ENCODE measurements around the gene HMGA1.
A peak's percentile ranks its signal among the peaks of the same experiment; 100 is the strongest.

The HMGA1 gene

DNA sequence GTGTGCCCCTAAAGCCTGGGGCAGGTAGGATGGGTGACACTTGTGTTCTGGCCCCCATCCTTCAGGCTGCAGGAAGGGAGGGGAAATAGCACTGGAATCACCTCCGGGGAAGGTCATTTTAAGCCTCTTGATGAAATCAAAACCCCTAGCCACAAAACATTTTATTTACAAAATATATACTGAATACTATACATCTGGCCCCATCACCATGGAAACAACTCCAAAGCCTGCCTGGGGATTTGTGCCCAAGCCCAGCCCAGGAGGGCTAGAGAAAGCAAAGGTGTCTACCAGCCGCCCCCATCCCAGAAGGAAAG, 9.5 kb downstream of the HMGA1 start:
- H3K4me1 ChIP-seq (ENCODE audit: control insufficient read depth, low read length): peaks cover 48% of the 10 kb centered on the region
- H3K27ac ChIP-seq (ENCODE audit: low read depth, low read length): peak overlapping the region; percentile 1; the same call in 1 of the 2 replicates
- peaks cover 63% of the 10 kb centered on the region for H3F3A ChIP-seq (ENCODE audit: control insufficient read depth, insufficient read depth)
- TF ChIP-seq, protein P1, sequence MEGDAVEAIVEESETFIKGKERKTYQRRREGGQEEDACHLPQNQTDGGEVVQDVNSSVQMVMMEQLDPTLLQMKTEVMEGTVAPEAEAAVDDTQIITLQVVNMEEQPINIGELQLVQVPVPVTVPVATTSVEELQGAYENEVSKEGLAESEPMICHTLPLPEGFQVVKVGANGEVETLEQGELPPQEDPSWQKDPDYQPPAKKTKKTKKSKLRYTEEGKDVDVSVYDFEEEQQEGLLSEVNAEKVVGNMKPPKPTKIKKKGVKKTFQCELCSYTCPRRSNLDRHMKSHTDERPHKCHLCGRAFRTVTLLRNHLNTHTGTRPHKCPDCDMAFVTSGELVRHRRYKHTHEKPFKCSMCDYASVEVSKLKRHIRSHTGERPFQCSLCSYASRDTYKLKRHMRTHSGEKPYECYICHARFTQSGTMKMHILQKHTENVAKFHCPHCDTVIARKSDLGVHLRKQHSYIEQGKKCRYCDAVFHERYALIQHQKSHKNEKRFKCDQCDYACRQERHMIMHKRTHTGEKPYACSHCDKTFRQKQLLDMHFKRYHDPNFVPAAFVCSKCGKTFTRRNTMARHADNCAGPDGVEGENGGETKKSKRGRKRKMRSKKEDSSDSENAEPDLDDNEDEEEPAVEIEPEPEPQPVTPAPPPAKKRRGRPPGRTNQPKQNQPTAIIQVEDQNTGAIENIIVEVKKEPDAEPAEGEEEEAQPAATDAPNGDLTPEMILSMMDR (IDR thresholded peaks at IDR 0.05; ENCODE audit: low read depth, low read length, poor library complexity, severe bottlenecking): no peak
- TF ChIP-seq EZH2phosphoT487 (IDR thresholded peaks at IDR 0.05; ENCODE audit: borderline replicate concordance, low read length): no peak
- no peaks in the 10 kb centered on the region for H3K9me2 ChIP-seq (replicated peaks; ENCODE audit: control insufficient read depth, low read length)
- H4K20me1 ChIP-seq (ENCODE audit: control insufficient read depth, insufficient read depth, low read depth, low read length): peaks cover 16% of the 10 kb centered on the region
- H3K4me3 ChIP-seq (ENCODE audit: low read length): no peak overlapping the region
- no peak overlapping the region for H3K4me2 ChIP-seq (ENCODE audit: low read length)
- no peaks in the 10 kb centered on the region for H3K9me3 ChIP-seq (ENCODE audit: control insufficient read depth, insufficient read depth, low read length)
- no peaks in the 10 kb centered on the region for H3K27me3 ChIP-seq (ENCODE audit: control insufficient read depth, low read length)
- peaks cover 53% of the 10 kb centered on the region for H3K36me3 ChIP-seq (ENCODE audit: control insufficient read depth, low read length)
- H3K79me2 ChIP-seq (ENCODE audit: control insufficient read depth, low read length): peaks cover 18% of the 10 kb centered on the region

DNA sequence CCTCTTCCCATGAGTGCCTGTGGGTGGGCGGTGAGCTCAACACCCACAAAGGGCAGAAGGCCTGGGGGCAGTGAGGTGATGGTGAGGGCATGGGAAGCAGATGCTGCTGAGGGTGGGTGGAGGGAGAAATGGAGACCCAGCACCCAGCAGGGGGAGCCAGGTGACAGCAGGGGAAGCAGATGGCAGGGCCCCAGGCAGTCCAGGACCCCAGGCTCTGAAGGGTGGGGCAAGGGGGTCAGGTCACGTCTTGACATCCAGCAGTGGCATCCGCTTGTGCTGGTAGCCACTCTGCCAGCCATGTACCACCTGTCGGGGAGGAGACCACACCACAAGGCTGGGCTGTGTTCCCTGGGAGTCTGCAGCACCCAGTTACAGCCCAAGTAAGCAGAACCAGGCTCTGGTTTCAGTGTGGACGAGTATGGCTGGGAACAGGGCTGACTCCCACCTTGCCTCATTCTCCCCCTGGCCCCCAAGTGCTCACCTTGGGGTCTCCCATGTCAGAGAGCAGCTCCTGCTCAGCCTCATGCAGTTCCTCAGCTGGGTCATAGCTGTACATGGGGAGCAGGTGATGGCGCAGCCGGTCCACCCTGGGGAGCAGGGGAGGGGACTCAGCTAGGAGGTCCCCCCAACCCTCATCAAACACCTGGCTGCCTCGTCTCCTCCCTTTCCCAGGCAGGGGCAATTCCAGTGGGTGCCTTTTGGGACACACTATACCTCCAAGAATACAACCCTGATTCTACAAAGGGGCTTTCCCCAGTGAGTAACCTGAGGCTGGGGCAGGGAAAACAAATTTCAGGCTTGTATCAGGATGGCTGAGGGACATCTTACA, 10.1 kb downstream of the HMGA1 start:
- Histone ChIP-seq H3K79me2 (ENCODE audit: control insufficient read depth, low read length) (peaks cover 12% of the 10 kb centered on the region), H3K36me3 (ENCODE audit: control insufficient read depth, low read length) (peaks cover 47% of the 10 kb centered on the region), H3K4me1 (ENCODE audit: control insufficient read depth, low read length) (peaks cover 43% of the 10 kb centered on the region), H3K4me3 (ENCODE audit: low read length) (no peak overlapping the region), H3K4me2 (ENCODE audit: low read length) (peak overlapping the region; percentile 5; the same call in 1 of the 2 replicates), H3K27me3 (ENCODE audit: control insufficient read depth, low read length) (no peaks in the 10 kb centered on the region), H3K27ac (ENCODE audit: low read depth, low read length) (peak overlapping the region; percentile 1; the same call in 1 of the 2 replicates), H3K9me3 (ENCODE audit: control insufficient read depth, insufficient read depth, low read length) (no peaks in the 10 kb centered on the region), H3F3A (ENCODE audit: control insufficient read depth, insufficient read depth) (peaks cover 57% of the 10 kb centered on the region), H3K9me2 (replicated peaks; ENCODE audit: control insufficient read depth, low read length) (no peaks in the 10 kb centered on the region), H4K20me1 (ENCODE audit: control insufficient read depth, insufficient read depth, low read depth, low read length) (peaks cover 14% of the 10 kb centered on the region; the same call in 1 of the 2 replicates)
- no peak for TF ChIP-seq EZH2phosphoT487 (IDR thresholded peaks at IDR 0.05; ENCODE audit: borderline replicate concordance, low read length)
- TF ChIP-seq, protein P1 (IDR thresholded peaks at IDR 0.05; ENCODE audit: low read depth, low read length, poor library complexity, severe bottlenecking): peak; percentile 79

DNA sequence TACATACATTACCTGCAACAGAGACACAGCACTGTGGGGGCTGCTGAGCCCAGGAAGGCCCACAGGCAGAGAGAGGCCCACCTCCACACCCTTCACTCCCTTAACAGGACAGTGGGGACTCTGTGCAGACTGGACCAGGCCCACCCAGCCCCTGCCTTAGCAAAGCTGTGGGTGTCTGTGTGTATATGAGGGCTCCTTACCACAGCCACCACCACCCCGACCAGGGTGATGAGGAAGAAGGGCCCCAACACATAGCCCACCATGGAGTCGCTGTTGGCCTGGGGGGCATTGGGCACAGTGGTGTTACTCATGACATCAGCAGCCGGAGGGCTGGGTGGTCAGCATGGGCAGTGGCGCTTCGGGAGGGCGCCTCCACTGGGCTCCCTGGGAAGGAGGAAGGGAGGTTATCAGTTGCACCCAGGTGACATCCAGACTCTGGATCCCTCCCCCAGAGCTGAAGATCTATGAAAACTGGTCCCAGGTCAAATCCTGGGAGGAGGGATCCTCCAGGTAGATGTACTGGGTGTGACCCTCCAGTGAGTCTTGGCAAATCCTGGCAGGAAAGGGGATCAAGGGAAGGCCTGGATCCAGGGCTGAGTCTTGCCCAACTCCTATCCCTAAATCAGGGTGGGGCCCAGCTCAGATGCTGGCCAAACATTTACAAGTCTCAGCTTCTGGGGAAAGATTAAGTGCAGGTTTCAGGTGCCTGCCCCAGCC, 11.0 kb downstream of the HMGA1 start:
- H3K4me3 ChIP-seq (ENCODE audit: low read length): peak overlapping the region; percentile 96
- peak overlapping the region; percentile 99 for H3K4me2 ChIP-seq (ENCODE audit: low read length)
- H3K4me1 ChIP-seq (ENCODE audit: control insufficient read depth, low read length): peaks cover 38% of the 10 kb centered on the region
- TF ChIP-seq EZH2phosphoT487 (IDR thresholded peaks at IDR 0.05; ENCODE audit: borderline replicate concordance, low read length): no peak
- TF ChIP-seq, protein P1 (IDR thresholded peaks at IDR 0.05; ENCODE audit: low read depth, low read length, poor library complexity, severe bottlenecking): no peak
- 0 out of 2 replicates have a peak overlapping the region, but pooled peaks have one; percentile 51 for H3K27ac ChIP-seq (ENCODE audit: low read depth, low read length)
- no peaks in the 10 kb centered on the region for H3K9me2 ChIP-seq (replicated peaks; ENCODE audit: control insufficient read depth, low read length)
- peaks cover 50% of the 10 kb centered on the region for H3F3A ChIP-seq (ENCODE audit: control insufficient read depth, insufficient read depth)
- peaks cover 38% of the 10 kb centered on the region for H3K36me3 ChIP-seq (ENCODE audit: control insufficient read depth, low read length)
- peaks cover 5% of the 10 kb centered on the region for H3K79me2 ChIP-seq (ENCODE audit: control insufficient read depth, low read length)
- H3K9me3 ChIP-seq (ENCODE audit: control insufficient read depth, insufficient read depth, low read length): no peaks in the 10 kb centered on the region
- no peaks in the 10 kb centered on the region for H3K27me3 ChIP-seq (ENCODE audit: control insufficient read depth, low read length)
- H4K20me1 ChIP-seq (ENCODE audit: control insufficient read depth, insufficient read depth, low read depth, low read length): 0 out of 2 replicates have a peak, but pooled peaks cover 11% of the 10 kb centered on the region
